Measurements from ENCODE around the gene SEC14L5.

SEC14L5 gene

GRCh38 chr16:5066511-5066910 is 108.4 kb downstream of the SEC14L5 start:
- in situ Hi-C loops (cut with HindIII; ENCODE audit: low sequenced_read_pairs), result no loop called here
- TF ChIP-seq, protein P1, sequence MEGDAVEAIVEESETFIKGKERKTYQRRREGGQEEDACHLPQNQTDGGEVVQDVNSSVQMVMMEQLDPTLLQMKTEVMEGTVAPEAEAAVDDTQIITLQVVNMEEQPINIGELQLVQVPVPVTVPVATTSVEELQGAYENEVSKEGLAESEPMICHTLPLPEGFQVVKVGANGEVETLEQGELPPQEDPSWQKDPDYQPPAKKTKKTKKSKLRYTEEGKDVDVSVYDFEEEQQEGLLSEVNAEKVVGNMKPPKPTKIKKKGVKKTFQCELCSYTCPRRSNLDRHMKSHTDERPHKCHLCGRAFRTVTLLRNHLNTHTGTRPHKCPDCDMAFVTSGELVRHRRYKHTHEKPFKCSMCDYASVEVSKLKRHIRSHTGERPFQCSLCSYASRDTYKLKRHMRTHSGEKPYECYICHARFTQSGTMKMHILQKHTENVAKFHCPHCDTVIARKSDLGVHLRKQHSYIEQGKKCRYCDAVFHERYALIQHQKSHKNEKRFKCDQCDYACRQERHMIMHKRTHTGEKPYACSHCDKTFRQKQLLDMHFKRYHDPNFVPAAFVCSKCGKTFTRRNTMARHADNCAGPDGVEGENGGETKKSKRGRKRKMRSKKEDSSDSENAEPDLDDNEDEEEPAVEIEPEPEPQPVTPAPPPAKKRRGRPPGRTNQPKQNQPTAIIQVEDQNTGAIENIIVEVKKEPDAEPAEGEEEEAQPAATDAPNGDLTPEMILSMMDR (IDR thresholded peaks at IDR 0.05; ENCODE audit: low read depth, low read length, missing control alignments), result no peak
- DNase-seq (ENCODE audit: low read depth), result no peak
- H3K4me3 ChIP-seq (ENCODE audit: low read depth, low read length), result no peak overlapping the region

Measured in astrocyte of the cerebellum (primary cell).